Cardiac muscle cell (in vitro differentiated cells and primary cell): ENCODE measurements around the gene ALOX15B. TPM values are rescaled to one million over a fixed set of nuclear protein-coding genes. Genes with fewer than 3 reads are reported as not detected.

Experiments
- DNase-seq, 2 donors: peaks; one replicate each; pipeline versions ENCODE4 v3.0.0 to v3.0.0-alpha.2; 2010 to 2017; ENCODE audit warnings: low read depth in 1 of 2, low spot score in 1 of 2
- H3K27ac ChIP-seq: fragments of 200-600 bp; sonication (generic); 2 replicates; pipeline ENCODE4 v1.5.1; 2016
- H3K27me3 ChIP-seq: fragments of 200-600 bp; sonication (generic); 2 replicates; pipeline ENCODE4 v1.6.0; 2016; ENCODE audit warnings: control low read depth
- H3K36me3 ChIP-seq: fragments of 200-600 bp; sonication (generic); 2 replicates; pipeline ENCODE4 v1.5.1; 2016; ENCODE audit warnings: control low read depth
- H3K4me1 ChIP-seq: fragments of 200-600 bp; sonication (generic); 2 replicates; pipeline ENCODE4 v1.8.1; 2017; ENCODE audit warnings: low read depth, mild to moderate bottlenecking, mixed run types
- H3K4me3 ChIP-seq: fragments of 200-600 bp; sonication (generic); 2 replicates; pipeline ENCODE4 v1.5.1; 2016; ENCODE audit warnings: mild to moderate bottlenecking
- H3K9me3 ChIP-seq: fragments of 200-600 bp; sonication (generic); 2 replicates; pipeline ENCODE4 v1.5.1; 2017; ENCODE audit warnings: low read depth, mild to moderate bottlenecking, control low read depth
- CTCF ChIP-seq: IDR thresholded peaks from 2 replicates; pipeline ENCODE4 v1.5.1; 2012; ENCODE audit warnings: low read depth, mild to moderate bottlenecking, low read length
- polyA plus RNA-seq: library from polyadenylated mRNA; unstranded; fragments of >200 nt; fragmentation: Nextera tagmentation; extraction: Ambion mirVana; gene quantifications from 2 replicates; pipeline ENCODE4 v1.2.1, GENCODE V29; 2016
- total RNA-seq: library from RNA; depleted of rRNA; stranded (reverse); fragments of >200 nt; gene quantifications from 2 replicates; pipeline ENCODE4 v1.2.3, GENCODE V29; 2016

Gene ALOX15B
- total and polyA plus RNA-seq, 2 experiments from 2014 or later: 0.12 to 0.33 TPM

DNA sequence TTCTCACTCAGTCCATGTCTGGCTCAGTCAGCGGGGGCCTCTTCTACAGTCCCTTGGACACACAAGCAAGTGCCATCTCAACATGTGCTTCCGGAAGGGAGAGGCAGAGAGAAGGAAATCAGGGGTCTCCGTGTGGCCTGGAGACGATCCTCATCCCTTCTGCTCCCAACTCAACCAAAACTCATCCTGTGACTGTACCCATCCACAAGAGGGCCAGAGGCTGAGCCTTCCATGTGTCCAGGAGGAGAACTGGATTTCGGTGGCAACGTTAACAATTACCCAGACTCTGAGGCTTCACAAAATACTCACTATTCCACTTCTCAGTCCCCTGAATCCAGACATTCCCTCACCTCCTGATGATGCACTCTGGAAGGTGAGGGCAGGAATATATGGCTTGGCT, 56.5 kb downstream of the ALOX15B start:
- Histone ChIP-seq H3K27ac (no peak overlapping the region), H3K27me3 (peaks cover 21% of the 10 kb centered on the region), H3K4me3 (no peak overlapping the region), H3K9me3 (no peaks in the 10 kb centered on the region), H3K36me3 (no peaks in the 10 kb centered on the region), H3K4me1 (no peaks in the 10 kb centered on the region)
- no peak for TF ChIP-seq CTCF
- no peak for DNase-seq

DNA sequence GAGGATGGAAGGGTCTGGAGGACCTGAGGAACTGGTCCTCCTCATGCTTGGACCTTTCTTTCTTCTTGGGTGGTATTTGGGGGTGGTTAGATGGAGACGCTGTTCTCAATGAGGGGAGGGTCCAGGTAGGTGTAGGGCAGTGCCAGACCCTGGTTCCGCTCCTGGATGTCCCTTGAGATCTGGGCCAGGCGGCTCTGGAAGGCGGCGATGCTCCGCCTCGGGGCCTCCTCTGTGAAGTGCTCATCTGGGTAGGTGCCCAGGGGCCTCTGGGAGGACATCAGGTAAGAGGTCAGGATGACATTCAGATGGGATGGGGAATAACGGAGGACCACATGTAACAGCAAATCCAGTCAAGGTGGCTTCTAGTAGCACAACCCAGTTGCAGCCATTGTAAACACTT, 57.7 kb downstream of the ALOX15B start:
- Histone ChIP-seq H3K4me1 (no peaks in the 10 kb centered on the region), H3K4me3 (no peak overlapping the region), H3K27ac (no peak overlapping the region), H3K27me3 (peaks cover 14% of the 10 kb centered on the region), H3K9me3 (no peaks in the 10 kb centered on the region), H3K36me3 (no peaks in the 10 kb centered on the region)
- DNase-seq: no peak
- TF ChIP-seq CTCF: no peak

Other genes starting within 250 kb of the ALOX15B start
- gene KDM6B, start 204.8 kb upstream of the ALOX15B start, total RNA-seq: 11.1 and 20.8 TPM in 2 replicates
- gene KDM6B, start 204.8 kb upstream of the ALOX15B start, polyA plus RNA-seq: 9.0 and 9.7 TPM in 2 replicates
- 27.4 and 51.2 TPM in 2 replicates for gene TMEM88, start 184.0 kb upstream of the ALOX15B start, total RNA-seq
- gene TMEM88, start 184.0 kb upstream of the ALOX15B start, polyA plus RNA-seq: 31.3 and 66.1 TPM in 2 replicates
- gene NAA38, start 181.5 kb upstream of the ALOX15B start, total RNA-seq: 107 and 130 TPM in 2 replicates
- 158 and 168 TPM in 2 replicates for gene NAA38, start 181.5 kb upstream of the ALOX15B start, polyA plus RNA-seq
- gene CYB5D1, start 181.1 kb upstream of the ALOX15B start, total RNA-seq: 14.0 and 14.3 TPM in 2 replicates
- gene CYB5D1, start 181.1 kb upstream of the ALOX15B start, polyA plus RNA-seq: 10.7 and 13.7 TPM in 2 replicates
- 40.2 and 64.7 TPM in 2 replicates for gene CHD3, start 150.3 kb upstream of the ALOX15B start, total RNA-seq
- gene CHD3, start 150.3 kb upstream of the ALOX15B start, polyA plus RNA-seq: 15.9 and 19.7 TPM in 2 replicates
- gene RNF227, start 122.8 kb upstream of the ALOX15B start, total RNA-seq: 20.3 and 26.1 TPM in 2 replicates
- 5.2 and 5.8 TPM in 2 replicates for gene RNF227, start 122.8 kb upstream of the ALOX15B start, polyA plus RNA-seq
- gene KCNAB3, start 109.2 kb upstream of the ALOX15B start, total RNA-seq: 1.8 and 3.3 TPM in 2 replicates
- 1.3 and 1.4 TPM in 2 replicates for gene KCNAB3, start 109.2 kb upstream of the ALOX15B start, polyA plus RNA-seq
- 92.0 and 110 TPM in 2 replicates for gene TRAPPC1, start 107.1 kb upstream of the ALOX15B start, total RNA-seq
- gene TRAPPC1, start 107.1 kb upstream of the ALOX15B start, polyA plus RNA-seq: 340 and 386 TPM in 2 replicates
- 19.6 and 42.6 TPM in 2 replicates for gene CNTROB, start 106.9 kb upstream of the ALOX15B start, total RNA-seq
- 23.1 and 44.0 TPM in 2 replicates for gene CNTROB, start 106.9 kb upstream of the ALOX15B start, polyA plus RNA-seq
- 1.1 TPM in 1 of 2 replicates, not detected in the other for gene GUCY2D, start 36.4 kb upstream of the ALOX15B start, total RNA-seq
- 0.54 and 3.7 TPM in 2 replicates for gene GUCY2D, start 36.4 kb upstream of the ALOX15B start, polyA plus RNA-seq
- 0.42 and 1.6 TPM in 2 replicates for gene ALOX12B, start 48.7 kb downstream of the ALOX15B start, total RNA-seq
- gene ALOX12B, start 48.7 kb downstream of the ALOX15B start, polyA plus RNA-seq: 2.1 and 2.3 TPM in 2 replicates
- not detected in 2 replicates for gene ALOXE3, start 79.5 kb downstream of the ALOX15B start, total RNA-seq
- gene ALOXE3, start 79.5 kb downstream of the ALOX15B start, polyA plus RNA-seq: 0.10 TPM in 1 of 2 replicates, not detected in the other
- gene HES7, start 85.0 kb downstream of the ALOX15B start, total RNA-seq: 0.32 and 6.2 TPM in 2 replicates
- gene HES7, start 85.0 kb downstream of the ALOX15B start, polyA plus RNA-seq: 1.1 and 1.5 TPM in 2 replicates
- gene PER1, start 113.3 kb downstream of the ALOX15B start, total RNA-seq: 42.3 and 51.9 TPM in 2 replicates
- 28.2 and 47.7 TPM in 2 replicates for gene PER1, start 113.3 kb downstream of the ALOX15B start, polyA plus RNA-seq
- 22.5 and 35.7 TPM in 2 replicates for gene VAMP2, start 123.9 kb downstream of the ALOX15B start, total RNA-seq
- gene VAMP2, start 123.9 kb downstream of the ALOX15B start, polyA plus RNA-seq: 102 and 118 TPM in 2 replicates
- 39.8 and 40.7 TPM in 2 replicates for gene TMEM107, start 137.3 kb downstream of the ALOX15B start, total RNA-seq
- gene TMEM107, start 137.3 kb downstream of the ALOX15B start, polyA plus RNA-seq: 54.6 and 62.4 TPM in 2 replicates
- gene BORCS6, start 151.1 kb downstream of the ALOX15B start, total RNA-seq: 19.7 and 26.4 TPM in 2 replicates
- gene BORCS6, start 151.1 kb downstream of the ALOX15B start, polyA plus RNA-seq: 13.2 and 13.7 TPM in 2 replicates
- 15.1 and 77.7 TPM in 2 replicates for gene AURKB, start 171.5 kb downstream of the ALOX15B start, total RNA-seq
- gene AURKB, start 171.5 kb downstream of the ALOX15B start, polyA plus RNA-seq: 17.8 and 133 TPM in 2 replicates
- 7.4 and 15.6 TPM in 2 replicates for gene CTC1, start 209.0 kb downstream of the ALOX15B start, total RNA-seq
- 17.1 and 23.0 TPM in 2 replicates for gene CTC1, start 209.0 kb downstream of the ALOX15B start, polyA plus RNA-seq
- 49.9 and 62.5 TPM in 2 replicates for gene PFAS, start 210.2 kb downstream of the ALOX15B start, total RNA-seq
- 48.2 and 62.0 TPM in 2 replicates for gene PFAS, start 210.2 kb downstream of the ALOX15B start, polyA plus RNA-seq
- gene RANGRF, start 249.6 kb downstream of the ALOX15B start, total RNA-seq: 40.0 and 43.6 TPM in 2 replicates
- gene RANGRF, start 249.6 kb downstream of the ALOX15B start, polyA plus RNA-seq: 75.5 and 89.2 TPM in 2 replicates